SK-N-SH treated with all-trans-retinoic acid at 6 μM for 48 hours (cell line): ENCODE results near the gene LRRC25.

ENCODE experiments used
- ATAC-seq: fragments of 200-7000 bp; cut with Tn5 transposase; 3 replicates; pipeline ENCODE4 v1.9.1; 2020; ENCODE audit warnings: mild to moderate bottlenecking, moderate library complexity
- ARNTL ChIP-seq: fragments of 450-650 bp; formaldehyde crosslinking; IDR thresholded peaks from 2 replicates; pipeline ENCODE4 v1.5.0; 2020; ENCODE audit warnings: low read depth, mild to moderate bottlenecking, moderate library complexity, borderline replicate concordance
- BACH2 ChIP-seq: fragments of 250-450 bp; sonication (Bioruptor Pico); IDR thresholded peaks from 2 replicates; pipeline ENCODE4 v1.9.0; 2021; ENCODE audit warnings: mild to moderate bottlenecking, borderline replicate concordance
- CREB5 ChIP-seq: fragments of 250-450 bp; sonication (Bioruptor Pico); IDR thresholded peaks from 2 replicates; pipeline ENCODE4 v1.5.1; 2020; ENCODE audit warnings: low read depth, mild to moderate bottlenecking, moderate library complexity
- CSDC2 ChIP-seq: fragments of 250-450 bp; sonication (Bioruptor Pico); IDR thresholded peaks from 2 replicates; pipeline ENCODE4 v1.5.0; 2020; ENCODE audit warnings: mild to moderate bottlenecking, moderate library complexity
- CSRNP3 ChIP-seq: fragments of 250-450 bp; sonication (Bioruptor Pico); IDR thresholded peaks from 2 replicates; pipeline ENCODE4 v1.5.1; 2021; ENCODE audit warnings: mild to moderate bottlenecking, moderate library complexity
- ESRRG ChIP-seq: fragments of 250-450 bp; sonication (Bioruptor Pico); IDR thresholded peaks from 2 replicates; pipeline ENCODE4 v1.6.1; 2021; ENCODE audit warnings: mild to moderate bottlenecking
- GLIS3 ChIP-seq: fragments of 250-450 bp; sonication (Bioruptor Pico); IDR thresholded peaks from 2 replicates; pipeline ENCODE4 v1.5.0; 2020; ENCODE audit warnings: mild to moderate bottlenecking, moderate library complexity
- ISL1 ChIP-seq: fragments of 250-450 bp; sonication (Bioruptor Pico); IDR thresholded peaks from 2 replicates; pipeline ENCODE4 v2.1.2; 2022; ENCODE audit warnings: mild to moderate bottlenecking, moderate library complexity
- OSR1 ChIP-seq: fragments of 250-450 bp; sonication (Bioruptor Pico); IDR thresholded peaks from 2 replicates; pipeline ENCODE4 v1.8.0; 2022; ENCODE audit warnings: moderate library complexity, mild to moderate bottlenecking, inconsistent platforms
- PATZ1 ChIP-seq: fragments of 250-450 bp; sonication (Bioruptor Pico); IDR thresholded peaks from 2 replicates; pipeline ENCODE4 v1.8.0; 2020; ENCODE audit warnings: mild to moderate bottlenecking, moderate library complexity, borderline replicate concordance
- POU6F1 ChIP-seq: fragments of 250-450 bp; sonication (Bioruptor Pico); IDR thresholded peaks from 2 replicates; pipeline ENCODE4 v1.8.0; 2021; ENCODE audit warnings: low read depth, mild to moderate bottlenecking, moderate library complexity, borderline replicate concordance
- PPARA ChIP-seq: fragments of 250-450 bp; sonication (Bioruptor Pico); IDR thresholded peaks from 2 replicates; pipeline ENCODE4 v1.5.0; 2020; ENCODE audit warnings: mild to moderate bottlenecking, borderline replicate concordance
- RARB ChIP-seq: fragments of 250-450 bp; sonication (Bioruptor Pico); IDR thresholded peaks from 2 replicates; pipeline ENCODE4 v1.8.0; 2021; ENCODE audit warnings: mild to moderate bottlenecking, moderate library complexity
- SNAI2 ChIP-seq: fragments of 250-450 bp; sonication (Bioruptor Pico); IDR thresholded peaks from 2 replicates; pipeline ENCODE4 v1.5.0; 2020; ENCODE audit warnings: mild to moderate bottlenecking, moderate library complexity
- TCF4 ChIP-seq: fragments of 250-450 bp; sonication (Bioruptor Pico); IDR thresholded peaks from 2 replicates; pipeline ENCODE4 v1.8.0; 2021; ENCODE audit warnings: mild to moderate bottlenecking, moderate library complexity, borderline replicate concordance
- TOX ChIP-seq: fragments of 250-450 bp; sonication (Bioruptor Pico); IDR thresholded peaks from 2 replicates; pipeline ENCODE4 v1.8.0; 2021; ENCODE audit warnings: mild to moderate bottlenecking, moderate library complexity, borderline replicate concordance
- TSHZ2 ChIP-seq: fragments of 250-450 bp; sonication (Bioruptor Pico); IDR thresholded peaks from 2 replicates; pipeline ENCODE4 v1.5.0; 2020; ENCODE audit warnings: mild to moderate bottlenecking, moderate library complexity
- ZC3H10 ChIP-seq: fragments of 250-450 bp; sonication (Bioruptor Pico); IDR thresholded peaks from 2 replicates; pipeline ENCODE4 v1.5.1; 2021; ENCODE audit warnings: mild to moderate bottlenecking, moderate library complexity
- ZFP3 ChIP-seq: fragments of 250-450 bp; sonication (Bioruptor Pico); IDR thresholded peaks from 2 replicates; pipeline ENCODE4 v1.5.0; 2020; ENCODE audit warnings: mild to moderate bottlenecking, moderate library complexity
- ZFP30 ChIP-seq: fragments of 450-650 bp; formaldehyde crosslinking; IDR thresholded peaks from 2 replicates; pipeline ENCODE4 v1.5.0; 2022; ENCODE audit warnings: mild to moderate bottlenecking, moderate library complexity
- ZNF565 ChIP-seq: fragments of 450-650 bp; formaldehyde crosslinking; conservative IDR thresholded peaks from 2 replicates; pipeline ENCODE4 v1.5.0; 2020; ENCODE audit warnings: low read depth, mild to moderate bottlenecking, moderate library complexity
- ZNF70 ChIP-seq: fragments of 450-650 bp; formaldehyde crosslinking; IDR thresholded peaks from 2 replicates; pipeline ENCODE4 v1.5.0; 2020; ENCODE audit warnings: mild to moderate bottlenecking, moderate library complexity
- ZNF8 ChIP-seq: fragments of 450-650 bp; formaldehyde crosslinking; IDR thresholded peaks from 2 replicates; pipeline ENCODE4 v1.5.0; 2020; ENCODE audit warnings: mild to moderate bottlenecking, moderate library complexity

The LRRC25 gene

GRCh38 chr19:18442941-18443340 is 45.5 kb upstream of the LRRC25 start (continued):
- TF ChIP-seq TSHZ2 (no peak), ZNF565 (CRISPR knock-in tag) (no peak), ZNF8 (no peak), ISL1 (CRISPR knock-in tag) (no peak), CREB5 (CRISPR knock-in tag) (no peak), ZFP30 (no peak), TOX (CRISPR knock-in tag) (no peak)

GRCh38 chr19:18441804-18442788 is 44.7 kb upstream of the LRRC25 start:
- ATAC-seq: no peak
- no peak for TF ChIP-seq GLIS3 (CRISPR knock-in tag)
- no peak for TF ChIP-seq CSDC2 (CRISPR knock-in tag)
- TF ChIP-seq PPARA (CRISPR knock-in tag): no peak
- TF ChIP-seq OSR1 (CRISPR knock-in tag): no peak

GRCh38 chr19:18440936-18441803 is 43.7 kb upstream of the LRRC25 start:
- ATAC-seq: no peak
- TF ChIP-seq CSDC2 (CRISPR knock-in tag) (no peak), ISL1 (CRISPR knock-in tag) (no peak)

GRCh38 chr19:18440415-18440877 is 43.0 kb upstream of the LRRC25 start:
- TF ChIP-seq ZC3H10 (no peak), ZNF8 (no peak), TCF4 (CRISPR knock-in tag) (no peak), SNAI2 (CRISPR knock-in tag) (no peak), ESRRG (CRISPR knock-in tag) (no peak), ZNF565 (CRISPR knock-in tag) (no peak), POU6F1 (CRISPR knock-in tag) (no peak), CREB5 (CRISPR knock-in tag) (no peak), ISL1 (CRISPR knock-in tag) (no peak), BACH2 (no peak), ZFP3 (CRISPR knock-in tag) (no peak), ZNF70 (CRISPR knock-in tag) (no peak), GLIS3 (CRISPR knock-in tag) (no peak), ARNTL (no peak), ZFP30 (no peak), CSRNP3 (no peak), TOX (CRISPR knock-in tag) (no peak), PATZ1 (no peak), RARB (CRISPR knock-in tag) (no peak), OSR1 (CRISPR knock-in tag) (no peak)
- ATAC-seq: no peak
